Cardiac fibroblast (primary cell): Measurements from ENCODE around the gene AEN.

Experiments used
- DNase-seq, 2 donors: peaks; one replicate each; pipeline versions ENCODE4 v3.0.0 to v3.0.0-alpha.2; 2010; ENCODE audit warnings: low read depth in 2 of 2
- H3K4me3 ChIP-seq, 2 donors: replicated peaks in 1 of 2; 1 replicate in 1 of 2; 2 replicates in 1 of 2; pipeline ENCODE4 v1.5.1; 2011; ENCODE audit warnings: low read depth in 2 of 2, low read length in 2 of 2, mild to moderate bottlenecking in 2 of 2, moderate library complexity in 1 of 2
- TF ChIP-seq, protein P1 (sequence below): IDR thresholded peaks from one replicate; pipeline ENCODE4 v1.5.1; 2011; ENCODE audit warnings: low read depth, mild to moderate bottlenecking, low read length, inconsistent platforms

Gene AEN

DNA sequence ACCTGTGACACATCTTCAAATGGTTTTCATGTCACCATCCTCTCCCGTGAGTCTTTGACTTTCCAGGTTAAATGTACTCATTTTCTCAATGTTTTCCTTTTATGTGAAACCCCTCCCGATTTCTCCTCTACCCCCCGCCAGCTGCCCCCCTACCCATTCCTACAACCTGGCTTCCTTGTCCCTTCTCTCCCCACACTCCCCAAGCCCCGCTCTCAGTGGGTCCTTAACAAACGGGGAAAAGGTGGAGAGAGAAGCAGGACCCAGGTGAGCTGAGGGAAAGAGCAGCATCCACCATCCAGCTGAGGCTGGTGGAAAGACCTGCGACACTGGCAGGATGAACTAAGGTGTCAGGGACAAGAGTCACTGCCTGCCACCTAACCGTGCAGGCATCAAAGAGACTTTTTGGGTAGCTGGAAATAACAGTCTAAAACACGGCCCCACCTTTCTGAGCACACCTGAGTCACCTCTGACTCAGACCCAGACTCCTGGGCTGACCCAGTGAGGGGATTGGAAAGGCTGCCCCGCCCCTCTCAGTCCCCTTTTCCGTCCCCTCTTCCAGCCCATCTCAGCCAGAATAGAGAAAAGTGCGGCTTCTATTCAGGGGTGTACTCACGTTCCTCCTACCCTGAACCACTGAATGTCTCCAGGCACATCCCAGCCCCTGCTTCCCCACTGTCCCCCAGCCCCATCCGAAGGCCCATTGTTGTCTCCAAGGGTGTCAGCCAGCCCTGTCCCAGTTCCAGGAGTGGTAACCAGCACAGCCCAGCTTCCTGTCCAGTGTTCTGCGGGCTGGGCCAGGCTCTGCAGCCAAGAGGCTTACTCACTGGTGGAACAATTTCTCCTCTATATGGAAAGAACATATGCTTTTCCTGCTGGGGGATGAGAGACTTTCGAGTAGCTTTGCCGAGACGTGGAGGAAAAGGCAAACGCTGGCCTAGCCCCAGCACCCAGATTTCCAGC lies 38.1 kb downstream of the AEN start:
- H3K4me3 ChIP-seq, result no peak overlapping the region
- peak; percentile 75 to 78 for DNase-seq
- TF ChIP-seq, protein P1, sequence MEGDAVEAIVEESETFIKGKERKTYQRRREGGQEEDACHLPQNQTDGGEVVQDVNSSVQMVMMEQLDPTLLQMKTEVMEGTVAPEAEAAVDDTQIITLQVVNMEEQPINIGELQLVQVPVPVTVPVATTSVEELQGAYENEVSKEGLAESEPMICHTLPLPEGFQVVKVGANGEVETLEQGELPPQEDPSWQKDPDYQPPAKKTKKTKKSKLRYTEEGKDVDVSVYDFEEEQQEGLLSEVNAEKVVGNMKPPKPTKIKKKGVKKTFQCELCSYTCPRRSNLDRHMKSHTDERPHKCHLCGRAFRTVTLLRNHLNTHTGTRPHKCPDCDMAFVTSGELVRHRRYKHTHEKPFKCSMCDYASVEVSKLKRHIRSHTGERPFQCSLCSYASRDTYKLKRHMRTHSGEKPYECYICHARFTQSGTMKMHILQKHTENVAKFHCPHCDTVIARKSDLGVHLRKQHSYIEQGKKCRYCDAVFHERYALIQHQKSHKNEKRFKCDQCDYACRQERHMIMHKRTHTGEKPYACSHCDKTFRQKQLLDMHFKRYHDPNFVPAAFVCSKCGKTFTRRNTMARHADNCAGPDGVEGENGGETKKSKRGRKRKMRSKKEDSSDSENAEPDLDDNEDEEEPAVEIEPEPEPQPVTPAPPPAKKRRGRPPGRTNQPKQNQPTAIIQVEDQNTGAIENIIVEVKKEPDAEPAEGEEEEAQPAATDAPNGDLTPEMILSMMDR, result no peak

GRCh38 chr15:88661041-88661700 lies 40.0 kb downstream of the AEN start:
- H3K4me3 ChIP-seq, result no peak overlapping the region
- TF ChIP-seq, protein P1, result no peak
- DNase-seq, result peak in 1 of 2 donors; percentile 45

- DNase-seq, result peak in 1 of 2 donors; percentile 56
- TF ChIP-seq, protein P1, result no peak
- no peak overlapping the region for H3K4me3 ChIP-seq
Measured at GRCh38 chr15:88661761-88662556, 40.8 kb downstream of the AEN start.

- DNase-seq, result peak in 1 of 2 donors; percentile 42
- TF ChIP-seq, protein P1, result no peak
- H3K4me3 ChIP-seq, result no peak overlapping the region
Measured at GRCh38 chr15:88663141-88663621, 42.0 kb downstream of the AEN start.

GRCh38 chr15:88664151-88664778 lies 43.1 kb downstream of the AEN start:
- TF ChIP-seq, protein P1, result no peak
- no peak overlapping the region for H3K4me3 ChIP-seq
- peak; percentile 25 to 45 for DNase-seq

DNA sequence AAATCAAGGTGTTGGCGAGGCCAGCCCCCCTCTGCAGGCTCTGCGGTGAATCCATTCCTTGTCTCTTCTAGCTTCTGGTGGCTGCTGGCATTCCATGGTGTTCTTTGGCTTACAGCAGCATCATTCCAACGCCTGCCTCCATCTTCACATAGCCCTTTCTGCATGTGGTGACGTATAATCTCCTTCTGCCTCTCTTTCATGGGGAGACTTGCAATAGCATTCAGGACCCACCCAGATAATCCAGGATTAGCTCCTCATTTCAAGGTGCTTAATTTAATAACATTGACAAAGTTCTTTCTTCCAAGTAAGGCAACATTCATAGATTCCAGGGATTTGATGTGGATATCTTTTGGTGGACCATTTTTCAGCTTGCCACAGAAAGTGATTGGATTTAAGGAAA lies 53.5 kb downstream of the AEN start:
- TF ChIP-seq, protein P1, result no peak
- DNase-seq, result no peak

More for the DNA sequence above, 53.5 kb downstream of the AEN start:
- H3K4me3 ChIP-seq, result no peak overlapping the region
